SU-DHL-6 (cell line): Measurements from ENCODE around the gene UNC5B.

ENCODE experiments used
- H2AFZ ChIP-seq: fragments of 200-600 bp; sonication (generic); 2 replicates; pipeline ENCODE4 v1.6.1; 2014; ENCODE audit warnings: low read depth, mild to moderate bottlenecking, moderate library complexity, mixed read lengths, antibody characterized with exemption, low read length; ENCODE audit not compliant: severe bottlenecking
- H3F3A ChIP-seq: fragments of 200-600 bp; shearing (Covaris generic); 2 replicates; pipeline ENCODE4 v1.6.0; 2016; ENCODE audit warnings: antibody characterized with exemption, mild to moderate bottlenecking; ENCODE audit not compliant: insufficient read depth
- H3K27ac ChIP-seq: fragments of 200-600 bp; sonication (generic); 2 replicates; pipeline ENCODE4 v1.5.1; 2016; ENCODE audit warnings: low read depth, mild to moderate bottlenecking, low read length, moderate library complexity, mixed read lengths
- H3K27me3 ChIP-seq: fragments of 200-600 bp; sonication (generic), shearing (Covaris generic); 2 replicates; pipeline ENCODE4 v1.6.0; 2014; ENCODE audit warnings: mild to moderate bottlenecking, low read length
- H3K36me3 ChIP-seq: fragments of 200-600 bp; sonication (generic); 2 replicates; pipeline ENCODE4 v1.6.1; 2014; ENCODE audit warnings: mild to moderate bottlenecking, low read length, mixed read lengths
- H3K4me2 ChIP-seq: fragments of 300-600, 200-600 bp; shearing (Covaris generic), sonication (generic); 2 replicates; pipeline ENCODE4 v1.6.0; 2014; ENCODE audit warnings: low read length, low read depth, mild to moderate bottlenecking; ENCODE audit not compliant: poor library complexity, severe bottlenecking
- H3K4me3 ChIP-seq: fragments of 200-600 bp; sonication (generic); 2 replicates; pipeline ENCODE4 v1.5.1; 2014; ENCODE audit warnings: antibody characterized with exemption, low read length, mild to moderate bottlenecking, mixed read lengths; ENCODE audit not compliant: insufficient read depth, poor library complexity, severe bottlenecking
- H3K79me2 ChIP-seq: fragments of 200-600 bp; sonication (generic); 2 replicates; pipeline ENCODE4 v1.6.1; 2014; ENCODE audit warnings: mild to moderate bottlenecking, low read length, moderate library complexity; ENCODE audit not compliant: insufficient read depth
- H3K9ac ChIP-seq: fragments of 200-600 bp; sonication (generic); 2 replicates; pipeline ENCODE4 v1.7.0; 2014; ENCODE audit warnings: mild to moderate bottlenecking, low read length
- H3K9me2 ChIP-seq: fragments of 200-600 bp; sonication (generic); replicated peaks from 2 replicates; pipeline ENCODE4 v1.6.1; 2014; ENCODE audit warnings: low read length; ENCODE audit not compliant: insufficient read depth
- H3K9me3 ChIP-seq: fragments of 200-600 bp; sonication (generic); 2 replicates; pipeline ENCODE4 v1.6.1; 2014; ENCODE audit warnings: low read length, mixed read lengths; ENCODE audit not compliant: insufficient read depth
- H4K20me1 ChIP-seq: fragments of 200-600 bp; sonication (generic); 2 replicates; pipeline ENCODE4 v1.6.1; 2014; ENCODE audit warnings: low read depth, mild to moderate bottlenecking, antibody characterized with exemption, low read length, moderate library complexity, mixed read lengths
- EZH2phosphoT487 ChIP-seq: fragments of 200-600 bp; sonication (generic), shearing (Covaris generic); conservative IDR thresholded peaks from 2 replicates; pipeline ENCODE4 v1.6.1; 2018; ENCODE audit warnings: mild to moderate bottlenecking, antibody characterized with exemption, low read length, moderate library complexity, mixed read lengths
- TF ChIP-seq, protein P1 (sequence below): fragments of 200-600 bp; sonication (generic); IDR thresholded peaks from one replicate; pipeline ENCODE4 v1.5.1; 2017; ENCODE audit warnings: antibody characterized with exemption, mild to moderate bottlenecking, low read length, moderate library complexity; ENCODE audit not compliant: insufficient read depth, poor library complexity, severe bottlenecking

UNC5B gene

GRCh38 chr10:71285986-71286385 lies 73.6 kb downstream of the UNC5B start:
- Histone ChIP-seq H3K36me3 (no peaks in the 10 kb centered on the region), H3K4me2 (no peak overlapping the region), H3K27me3 (no peaks in the 10 kb centered on the region), H3K9ac (no peak overlapping the region), H3K4me3 (no peak overlapping the region), H3K27ac (no peak overlapping the region), H2AFZ (no peak overlapping the region), H3K9me3 (no peaks in the 10 kb centered on the region), H3K9me2 (no peaks in the 10 kb centered on the region), H4K20me1 (no peaks in the 10 kb centered on the region), H3K79me2 (no peaks in the 10 kb centered on the region), H3F3A (no peaks in the 10 kb centered on the region)
- no peak for TF ChIP-seq EZH2phosphoT487

GRCh38 chr10:71286521-71287294 lies 74.3 kb downstream of the UNC5B start:
- no peaks in the 10 kb centered on the region for H3K36me3 ChIP-seq
- no peak overlapping the region for H3K27ac ChIP-seq
- TF ChIP-seq EZH2phosphoT487, result no peak
- TF ChIP-seq, protein P1, sequence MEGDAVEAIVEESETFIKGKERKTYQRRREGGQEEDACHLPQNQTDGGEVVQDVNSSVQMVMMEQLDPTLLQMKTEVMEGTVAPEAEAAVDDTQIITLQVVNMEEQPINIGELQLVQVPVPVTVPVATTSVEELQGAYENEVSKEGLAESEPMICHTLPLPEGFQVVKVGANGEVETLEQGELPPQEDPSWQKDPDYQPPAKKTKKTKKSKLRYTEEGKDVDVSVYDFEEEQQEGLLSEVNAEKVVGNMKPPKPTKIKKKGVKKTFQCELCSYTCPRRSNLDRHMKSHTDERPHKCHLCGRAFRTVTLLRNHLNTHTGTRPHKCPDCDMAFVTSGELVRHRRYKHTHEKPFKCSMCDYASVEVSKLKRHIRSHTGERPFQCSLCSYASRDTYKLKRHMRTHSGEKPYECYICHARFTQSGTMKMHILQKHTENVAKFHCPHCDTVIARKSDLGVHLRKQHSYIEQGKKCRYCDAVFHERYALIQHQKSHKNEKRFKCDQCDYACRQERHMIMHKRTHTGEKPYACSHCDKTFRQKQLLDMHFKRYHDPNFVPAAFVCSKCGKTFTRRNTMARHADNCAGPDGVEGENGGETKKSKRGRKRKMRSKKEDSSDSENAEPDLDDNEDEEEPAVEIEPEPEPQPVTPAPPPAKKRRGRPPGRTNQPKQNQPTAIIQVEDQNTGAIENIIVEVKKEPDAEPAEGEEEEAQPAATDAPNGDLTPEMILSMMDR, result no peak
- no peak overlapping the region for H3K4me3 ChIP-seq
- H3K27me3 ChIP-seq, result no peaks in the 10 kb centered on the region
- no peak overlapping the region for H3K4me2 ChIP-seq
- no peaks in the 10 kb centered on the region for H3K79me2 ChIP-seq
- no peaks in the 10 kb centered on the region for H4K20me1 ChIP-seq
- no peaks in the 10 kb centered on the region for H3K9me3 ChIP-seq
- no peaks in the 10 kb centered on the region for H3K9me2 ChIP-seq
- no peak overlapping the region for H2AFZ ChIP-seq
- no peak overlapping the region for H3K9ac ChIP-seq
- no peaks in the 10 kb centered on the region for H3F3A ChIP-seq

GRCh38 chr10:71287456-71287855 lies 75.1 kb downstream of the UNC5B start:
- Histone ChIP-seq H3K27me3 (no peaks in the 10 kb centered on the region), H3K79me2 (no peaks in the 10 kb centered on the region), H3K9ac (no peak overlapping the region), H3K9me3 (no peaks in the 10 kb centered on the region), H3K4me3 (no peak overlapping the region), H2AFZ (no peak overlapping the region), H4K20me1 (no peaks in the 10 kb centered on the region), H3K27ac (no peak overlapping the region), H3K4me2 (no peak overlapping the region), H3F3A (no peaks in the 10 kb centered on the region), H3K9me2 (no peaks in the 10 kb centered on the region), H3K36me3 (no peaks in the 10 kb centered on the region)
- TF ChIP-seq, protein P1, result no peak
- TF ChIP-seq EZH2phosphoT487, result no peak

DNA sequence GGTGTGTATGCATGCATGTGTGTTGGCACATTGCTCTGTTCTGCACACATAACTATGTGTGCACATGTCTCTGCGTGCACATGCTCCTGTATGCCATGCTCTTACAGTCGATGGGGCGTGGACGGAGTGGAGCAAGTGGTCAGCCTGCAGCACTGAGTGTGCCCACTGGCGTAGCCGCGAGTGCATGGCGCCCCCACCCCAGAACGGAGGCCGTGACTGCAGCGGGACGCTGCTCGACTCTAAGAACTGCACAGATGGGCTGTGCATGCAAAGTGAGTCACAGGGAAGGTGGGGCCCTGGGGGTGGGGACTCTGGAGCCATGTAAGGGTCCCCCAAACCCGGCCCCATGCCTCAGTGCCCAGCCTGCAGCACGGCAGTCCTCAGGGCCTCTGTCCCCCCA lies 76.1 kb downstream of the UNC5B start:
- Histone ChIP-seq H3K9me2 (no peaks in the 10 kb centered on the region), H3K27me3 (no peaks in the 10 kb centered on the region), H3K4me3 (no peak overlapping the region), H3F3A (no peaks in the 10 kb centered on the region), H3K27ac (no peak overlapping the region), H2AFZ (no peak overlapping the region), H3K36me3 (no peaks in the 10 kb centered on the region), H4K20me1 (no peaks in the 10 kb centered on the region), H3K9me3 (no peaks in the 10 kb centered on the region), H3K79me2 (no peaks in the 10 kb centered on the region), H3K9ac (no peak overlapping the region), H3K4me2 (no peak overlapping the region)
- no peak for TF ChIP-seq EZH2phosphoT487
- TF ChIP-seq, protein P1, result no peak
